H9 (cell line): ENCODE measurements around the gene SEC11A. TPM values are rescaled to one million over a fixed set of nuclear protein-coding genes. Genes with fewer than 3 reads are reported as not detected.

Source experiments
- DNase-seq: peaks from one replicate; pipeline ENCODE4 v3.0.0-alpha.2; 2017
- H2AFZ ChIP-seq: one replicate; pipeline ENCODE4 v1.6.1; 2013; ENCODE audit warnings: mild to moderate bottlenecking, low read length, control low read depth, moderate library complexity
- H2AK5ac ChIP-seq: 2 replicates; pipeline ENCODE4 v1.6.1; 2013; ENCODE audit warnings: low read length, control low read depth, mixed read lengths; ENCODE audit not compliant: insufficient read length
- H2BK120ac ChIP-seq: one replicate; pipeline ENCODE4 v1.6.1; 2013; ENCODE audit warnings: low read depth, mild to moderate bottlenecking, low read length, control low read depth, inconsistent platforms; ENCODE audit not compliant: poor library complexity, severe bottlenecking
- H2BK12ac ChIP-seq: 2 replicates; pipeline ENCODE4 v1.6.1; 2013; ENCODE audit warnings: low read length, control low read depth, mixed read lengths, low read depth; ENCODE audit not compliant: insufficient read length
- H2BK15ac ChIP-seq: 2 replicates; pipeline ENCODE4 v1.6.1; 2013; ENCODE audit warnings: low read depth, low read length, control low read depth
- H2BK20ac ChIP-seq: one replicate; pipeline ENCODE4 v1.6.1; 2013; ENCODE audit warnings: low read depth, mild to moderate bottlenecking, low read length, control low read depth, inconsistent platforms; ENCODE audit not compliant: poor library complexity, severe bottlenecking
- H2BK5ac ChIP-seq: 2 replicates; pipeline ENCODE4 v1.6.1; 2013; ENCODE audit warnings: low read length, control low read depth, mixed read lengths; ENCODE audit not compliant: insufficient read length
- H3K14ac ChIP-seq: 2 replicates; pipeline ENCODE4 v1.6.1; 2013; ENCODE audit warnings: low read length, control low read depth; ENCODE audit not compliant: insufficient read depth
- H3K18ac ChIP-seq: 2 replicates; pipeline ENCODE4 v1.6.1; 2013; ENCODE audit warnings: low read depth, mild to moderate bottlenecking, mixed read lengths, low read length, control low read depth; ENCODE audit not compliant: insufficient read length
- H3K23ac ChIP-seq: 2 replicates; pipeline ENCODE4 v1.6.1; 2013; ENCODE audit warnings: low read length, control low read depth, mixed read lengths, low read depth; ENCODE audit not compliant: insufficient read length
- H3K23me2 ChIP-seq: 2 replicates; pipeline ENCODE4 v1.6.1; 2013; ENCODE audit warnings: low read depth, mild to moderate bottlenecking, mixed read lengths, low read length, control low read depth; ENCODE audit not compliant: insufficient read length, poor library complexity, severe bottlenecking
- H3K27ac ChIP-seq: 2 replicates; pipeline ENCODE4 v1.5.1; 2013; ENCODE audit warnings: low read length, control low read depth, mixed read lengths, low read depth; ENCODE audit not compliant: insufficient read length
- H3K27me3 ChIP-seq: 2 replicates; pipeline ENCODE4 v1.6.1; 2013; ENCODE audit warnings: low read length, control low read depth, inconsistent platforms; ENCODE audit not compliant: insufficient read depth
- H3K4ac ChIP-seq: 2 replicates; pipeline ENCODE4 v1.6.1; 2013; ENCODE audit warnings: low read depth, mild to moderate bottlenecking, control low read depth, inconsistent platforms, low read length, moderate library complexity
- H3K4me1 ChIP-seq: 2 replicates; pipeline ENCODE4 v1.6.1; 2013; ENCODE audit warnings: low read length, control low read depth, inconsistent platforms; ENCODE audit not compliant: insufficient read depth
- H3K4me2 ChIP-seq: 2 replicates; pipeline ENCODE4 v1.6.1; 2013; ENCODE audit warnings: low read length, control low read depth, mixed read lengths; ENCODE audit not compliant: insufficient read length, insufficient read depth
- H3K56ac ChIP-seq: 2 replicates; pipeline ENCODE4 v1.6.1; 2013; ENCODE audit warnings: low read depth, mild to moderate bottlenecking, mixed read lengths, low read length, control low read depth; ENCODE audit not compliant: insufficient read length
- H3K79me1 ChIP-seq: 2 replicates; pipeline ENCODE4 v1.6.1; 2013; ENCODE audit warnings: low read depth, mild to moderate bottlenecking, moderate library complexity, low read length, control low read depth, inconsistent platforms; ENCODE audit not compliant: insufficient read depth, poor library complexity, severe bottlenecking
- H3K79me2 ChIP-seq: 2 replicates; pipeline ENCODE4 v1.6.1; 2013; ENCODE audit warnings: low read length, control low read depth, inconsistent platforms; ENCODE audit not compliant: insufficient read depth
- H3K9ac ChIP-seq: 2 replicates; pipeline ENCODE4 v1.6.1; 2013; ENCODE audit warnings: low read length, control low read depth, mixed read lengths; ENCODE audit not compliant: insufficient read length; ENCODE audit errors: extremely low read depth
- H3K9me3 ChIP-seq: one replicate; pipeline ENCODE4 v1.6.1; 2013; ENCODE audit warnings: low read depth, low read length, inconsistent platforms; ENCODE audit not compliant: control insufficient read depth
- H3T11ph ChIP-seq: one replicate; pipeline ENCODE4 v1.6.1; 2013; ENCODE audit warnings: mild to moderate bottlenecking, low read length, control low read depth, inconsistent platforms
- H4K20me1 ChIP-seq: one replicate; pipeline ENCODE4 v1.6.1; 2013; ENCODE audit not compliant: control insufficient read depth, insufficient read length, insufficient read depth
- H4K5ac ChIP-seq: 2 replicates; pipeline ENCODE4 v1.6.1; 2013; ENCODE audit warnings: low read depth, mild to moderate bottlenecking, mixed read lengths, low read length, control low read depth; ENCODE audit not compliant: insufficient read length
- H4K8ac ChIP-seq: replicated peaks from 2 replicates; pipeline ENCODE4 v1.6.1; 2013; ENCODE audit warnings: low read length, control low read depth, mixed read lengths, low read depth; ENCODE audit not compliant: insufficient read length
- H4K91ac ChIP-seq: 2 replicates; pipeline ENCODE4 v1.6.1; 2013; ENCODE audit warnings: low read depth, mild to moderate bottlenecking, moderate library complexity, mixed read lengths, low read length, control low read depth; ENCODE audit not compliant: insufficient read length
- H3K27ac Mint-ChIP-seq, 3 experiments: 2 replicates in 2 of 3; 3 replicates in 1 of 3; pipeline ENCODE4 v1.8.0; 2020 to 2021; ENCODE audit warnings: mixed read lengths in 3 of 3, mild to moderate bottlenecking in 1 of 3, moderate library complexity in 1 of 3
- H3K27me3 Mint-ChIP-seq: 2 replicates; pipeline ENCODE4 v1.8.0; 2021; ENCODE audit warnings: low read depth, mild to moderate bottlenecking, moderate library complexity, mixed read lengths
- H3K36me3 Mint-ChIP-seq, 3 experiments: 2 replicates in 2 of 3; 3 replicates in 1 of 3; pipeline ENCODE4 v1.8.0; 2020 to 2021; ENCODE audit warnings: low read depth in 3 of 3, mixed read lengths in 3 of 3; ENCODE audit not compliant: insufficient read depth in 1 of 3
- H3K4me1 Mint-ChIP-seq, 2 experiments: 2 replicates each; pipeline ENCODE4 v1.8.0; 2020; ENCODE audit warnings: mixed read lengths in 2 of 2
- H3K4me3 Mint-ChIP-seq, 2 experiments: 2 replicates in 1 of 2; 3 replicates in 1 of 2; pipeline ENCODE4 v1.8.0; 2020 to 2021; ENCODE audit warnings: mild to moderate bottlenecking in 2 of 2, mixed read lengths in 2 of 2, moderate library complexity in 1 of 2
- H3K9me3 Mint-ChIP-seq, 2 experiments: 2 replicates in 1 of 2; 3 replicates in 1 of 2; pipeline ENCODE4 v1.8.0; 2020; ENCODE audit warnings: mild to moderate bottlenecking in 2 of 2, mixed read lengths in 2 of 2, moderate library complexity in 1 of 2
- CTCF ChIP-seq: fragments of 200-600 bp; sonication (generic); conservative IDR thresholded peaks from 3 replicates; pipeline ENCODE4 v1.8.0; 2021; ENCODE audit warnings: antibody characterized with exemption, mild to moderate bottlenecking
- WGBS: extraction: QIAGEN DNeasy Blood & Tissue Kit; methylation state at CpG from one replicate; pipeline ENCODE4 v1.1.7; 2013; ENCODE audit warnings: missing lambda C conversion rate, low lambda C conversion rate, mixed read lengths; ENCODE audit not compliant: insufficient read length; ENCODE audit errors: extremely low coverage; 5-methylcytosine and 5-hydroxymethylcytosine counted together
- total RNA-seq: library from RNA; stranded (reverse); gene quantifications from 2 replicates; pipeline ENCODE4 v1.2.1, GENCODE V29; 2021

SEC11A gene
- total RNA-seq, 1 experiment from 2014 or later = 250 TPM

GRCh38 chr15:84657748-84658079, 58.2 kb downstream of the SEC11A start:
- Histone ChIP-seq H2AFZ (no peak overlapping the region), H3K27ac (no peak overlapping the region), H4K91ac (no peak overlapping the region), H3K4ac (no peak overlapping the region), H4K5ac (no peak overlapping the region), H3K56ac (no peak overlapping the region), H3T11ph (no peak overlapping the region), H3K18ac (no peak overlapping the region), H3K4me2 (peak overlapping the region; percentile 58), H2BK15ac (no peak overlapping the region), H3K23ac (no peak overlapping the region), H2BK20ac (no peak overlapping the region), H3K79me2 (no peaks in the 10 kb centered on the region), H3K9me3 (no peaks in the 10 kb centered on the region), H3K4me1 (peaks cover 3% of the 10 kb centered on the region; the same call in 1 of the 2 replicates), H2BK5ac (no peak overlapping the region), H2BK120ac (no peak overlapping the region), H2BK12ac (no peak overlapping the region), H3K27me3 (no peaks in the 10 kb centered on the region; the same call in 1 of the 2 replicates), H4K8ac (no peak overlapping the region), H3K23me2 (peaks cover 12% of the 10 kb centered on the region), H2AK5ac (no peak overlapping the region), H4K20me1 (no peaks in the 10 kb centered on the region), H3K14ac (no peak overlapping the region; the same call in 1 of the 2 replicates), H3K9ac (no peak overlapping the region), H3K79me1 (no peaks in the 10 kb centered on the region)
- no CpG with 5 or more reads among the region's 17 CpGs for WGBS
- H3K27me3 Mint-ChIP-seq = peaks cover 27% of the 10 kb centered on the region
- peaks cover 29 to 33% of the 10 kb centered on the region in 2 experiments for H3K4me1 Mint-ChIP-seq
- no peak for DNase-seq
- H3K27ac Mint-ChIP-seq = no peak overlapping the region
- peaks cover 0 to 10% (median 0%) of the 10 kb centered on the region in 3 experiments; a peak in 5 of 7 replicates for H3K36me3 Mint-ChIP-seq
- no peaks in the 10 kb centered on the region; a peak in 1 of 5 replicates for H3K9me3 Mint-ChIP-seq
- peak overlapping the region; percentile 68 to 77 for H3K4me3 Mint-ChIP-seq
- no peak for TF ChIP-seq CTCF
